ENCODE measurements around the gene MKNK2. TPM values are rescaled to one million over a fixed set of nuclear protein-coding genes. Genes with fewer than 3 reads are reported as not detected.

MKNK2 gene
- polyA plus RNA-seq, 3 donors: 16.9 to 333 (median 21.8) TPM

DNA sequence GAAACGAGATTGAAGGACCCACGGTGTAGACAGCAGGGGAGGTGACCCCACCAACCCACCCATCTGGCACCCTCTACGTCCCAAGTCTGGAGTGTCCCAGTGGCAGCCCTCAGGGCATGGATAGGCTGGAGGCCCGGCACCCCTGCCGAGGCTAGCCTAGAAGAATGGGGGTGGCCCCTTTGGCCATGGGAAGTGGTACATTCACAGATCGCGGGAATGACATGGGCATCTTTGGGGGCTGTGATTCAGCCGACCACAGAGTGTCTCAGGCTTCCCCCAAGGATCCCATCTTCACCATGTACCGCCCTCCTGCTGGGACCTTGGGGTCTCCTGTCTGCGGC is 11.3 kb upstream of the MKNK2 start:
- H3K9me3 Mint-ChIP-seq: no peaks in the 10 kb centered on the region
- TF ChIP-seq CTCF (IDR thresholded peaks at IDR 0.05): no peak
- peak overlapping the region in 2 of 3 experiments; percentile 74 to 77 for H3K4me3 ChIP-seq (replicated peaks in 1 of 3; ENCODE audit: low read depth in 2 of 3, low read length in 3 of 3)
- H3K79me2 ChIP-seq (ENCODE audit: insufficient read depth, low read length): no peaks in the 10 kb centered on the region
- no peaks in the 10 kb centered on the region for H4K20me1 ChIP-seq (ENCODE audit: insufficient read depth, low read length)
- H3K27ac Mint-ChIP-seq: peak overlapping the region in 6 of 7 donors; percentile 88 to 98 (median 94)
- H3K4me2 ChIP-seq (replicated peaks; ENCODE audit: extremely low read depth, low read length, poor library complexity, severe bottlenecking): peak overlapping the region; percentile 83
- H3K27me3 Mint-ChIP-seq (ENCODE audit: low read depth in 3 of 3): peaks cover 0 to 1% (median 0%) of the 10 kb centered on the region in 3 donors
- H3K4me1 ChIP-seq (ENCODE audit: control insufficient read depth in 1 of 2, insufficient read depth in 2 of 2, low read length in 2 of 2): peaks cover 30 to 33% of the 10 kb centered on the region in 2 donors
- H3K4me1 Mint-ChIP-seq: peaks cover 21% of the 10 kb centered on the region
- peak overlapping the region; percentile 83 for H3K9ac ChIP-seq (ENCODE audit: insufficient read depth, low read length, poor library complexity, severe bottlenecking)
- peak overlapping the region; percentile 71 for H2AFZ ChIP-seq (ENCODE audit: insufficient read depth, low read depth, low read length, poor library complexity, severe bottlenecking)
- H3K4me3 Mint-ChIP-seq: peak overlapping the region; percentile 82 to 90
- H3K27me3 ChIP-seq (ENCODE audit: control insufficient read depth in 2 of 2, insufficient read depth in 2 of 2, low read length in 2 of 2): no peaks in the 10 kb centered on the region
- no peak for DNase-seq
- no peaks in the 10 kb centered on the region for H3K36me3 ChIP-seq (replicated peaks in 1 of 2; ENCODE audit: control insufficient read depth in 1 of 2, insufficient read depth in 2 of 2, low read length in 2 of 2)
- intact Hi-C loops (cut with micrococcal nuclease): loop anchor here in 1 of 2 donors (5.0 kb wide), 1 partner anchor 35 kb away; the partner anchor contains the start of genes IZUMO4 and MOB3A
- H3K9me3 ChIP-seq (replicated peaks in 1 of 2; ENCODE audit: control insufficient read depth in 1 of 2, insufficient read depth in 1 of 2, low read length in 2 of 2): no peaks in the 10 kb centered on the region
- WGBS (ENCODE audit: insufficient coverage): 39% methylated on average over 9 of the region's 10 CpGs
- H3K27ac ChIP-seq (ENCODE audit: low read depth in 1 of 2, low read length in 2 of 2): peak overlapping the region in 1 of 2 donors; percentile 92
- no peaks in the 10 kb centered on the region for H3K36me3 Mint-ChIP-seq

DNA sequence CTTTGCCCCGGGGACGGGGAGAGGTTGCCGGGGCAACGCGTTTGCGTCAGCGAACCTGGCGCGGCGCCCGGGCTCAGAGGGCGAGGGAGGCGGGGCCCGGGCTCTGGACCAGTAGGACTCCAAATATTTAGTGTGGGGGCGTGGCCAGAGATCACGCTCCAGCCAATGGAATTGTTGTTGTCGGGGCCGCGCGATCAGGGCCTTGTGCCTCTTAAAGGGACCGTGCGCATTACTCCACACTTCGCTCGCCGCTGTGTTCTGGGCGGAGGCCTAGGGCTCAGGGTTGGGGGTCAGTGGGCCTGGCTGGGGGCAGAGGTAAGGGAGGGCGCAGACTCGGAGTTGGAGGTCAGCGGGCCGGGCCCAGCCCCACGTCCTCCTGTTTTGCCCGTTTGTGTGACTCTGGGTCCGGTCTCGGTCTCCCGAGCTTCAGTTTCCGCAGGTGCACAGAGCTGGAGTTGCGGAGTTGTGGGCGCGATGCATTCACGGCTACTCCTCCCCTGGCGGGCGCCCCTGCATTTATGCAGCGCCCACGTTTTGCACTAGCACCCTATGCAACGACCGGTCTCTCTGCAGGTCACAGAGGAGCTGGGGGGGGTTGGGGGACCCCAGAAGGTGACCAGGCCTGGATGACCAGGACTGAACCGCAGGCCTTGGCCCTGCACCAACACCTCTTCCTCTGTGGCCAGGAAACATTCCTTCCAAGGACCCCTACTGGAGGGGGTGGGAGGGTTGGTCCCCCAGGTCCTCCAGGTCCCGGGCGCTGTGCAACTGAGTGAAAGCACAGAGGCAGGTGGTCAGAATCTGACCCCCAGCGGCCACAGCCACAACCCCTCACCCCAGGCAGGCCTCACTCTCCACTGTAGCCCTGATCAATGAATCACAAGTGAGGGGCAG is 10.7 kb upstream of the MKNK2 start:
- H3K4me2 ChIP-seq (replicated peaks; ENCODE audit: extremely low read depth, low read length, poor library complexity, severe bottlenecking): peak overlapping the region; percentile 83
- peak overlapping the region; percentile 54 to 77 (median 74) for H3K4me3 ChIP-seq (replicated peaks in 1 of 3; ENCODE audit: low read depth in 2 of 3, low read length in 3 of 3)
- H3K9me3 ChIP-seq (replicated peaks in 1 of 2; ENCODE audit: control insufficient read depth in 1 of 2, insufficient read depth in 1 of 2, low read length in 2 of 2): no peaks in the 10 kb centered on the region
- peaks cover 27% of the 10 kb centered on the region for H3K4me1 Mint-ChIP-seq
- peaks cover 0 to 1% (median 0%) of the 10 kb centered on the region in 3 donors for H3K27me3 Mint-ChIP-seq (ENCODE audit: low read depth in 3 of 3)
- no peaks in the 10 kb centered on the region for H3K27me3 ChIP-seq (ENCODE audit: control insufficient read depth in 2 of 2, insufficient read depth in 2 of 2, low read length in 2 of 2)
- peak overlapping the region; percentile 88 to 98 (median 94) for H3K27ac Mint-ChIP-seq
- H3K9me3 Mint-ChIP-seq: no peaks in the 10 kb centered on the region
- peak overlapping the region; percentile 82 to 90 for H3K4me3 Mint-ChIP-seq
- peak overlapping the region; percentile 63 to 92 for H3K27ac ChIP-seq (ENCODE audit: low read depth in 1 of 2, low read length in 2 of 2)
- peak overlapping the region; percentile 83 for H3K9ac ChIP-seq (ENCODE audit: insufficient read depth, low read length, poor library complexity, severe bottlenecking)
- H3K36me3 Mint-ChIP-seq: no peaks in the 10 kb centered on the region
- peak; percentile 98 to 99 (median 98) for DNase-seq
- no peaks in the 10 kb centered on the region for H3K79me2 ChIP-seq (ENCODE audit: insufficient read depth, low read length)
- H3K4me1 ChIP-seq (ENCODE audit: control insufficient read depth in 1 of 2, insufficient read depth in 2 of 2, low read length in 2 of 2): peaks cover 36 to 40% of the 10 kb centered on the region in 2 donors
- TF ChIP-seq CTCF (IDR thresholded peaks at IDR 0.05): no peak
- H4K20me1 ChIP-seq (ENCODE audit: insufficient read depth, low read length): no peaks in the 10 kb centered on the region
- H2AFZ ChIP-seq (ENCODE audit: insufficient read depth, low read depth, low read length, poor library complexity, severe bottlenecking): peak overlapping the region; percentile 75
- under 1% methylated on average over 44 of the region's 50 CpGs for WGBS (ENCODE audit: insufficient coverage)
- intact Hi-C loops (cut with micrococcal nuclease): loop anchor here (1.0 to 5.0 kb wide), 2 partner anchors 35 to 36 kb away; partner anchors contain the start of genes IZUMO4 (in 2 of the 2) and MOB3A (in 2 of the 2)
- no peaks in the 10 kb centered on the region for H3K36me3 ChIP-seq (replicated peaks in 1 of 2; ENCODE audit: control insufficient read depth in 1 of 2, insufficient read depth in 2 of 2, low read length in 2 of 2)

Measured in CD14-positive monocyte (primary cell).